ENCODE results near the gene OSBP.

OSBP gene

GRCh38 chr11:59615637-59616395 is at the start of gene OSBP:
OSBP (minus strand) TSS chr11:59615774; CDS start chr11:59615664, 110 bp downstream.
- in situ Hi-C loops (cut with MboI; ENCODE audit: low pct_unique_long_range_greater_than_20kb, low sequenced_read_pairs, unreplicated experiment) = no loop called here
- DNase-seq (ENCODE audit: low spot score) = peak; percentile 99
- TF ChIP-seq CTCF (IDR thresholded peaks at IDR 0.05; ENCODE audit: extremely low read depth, insufficient read depth, missing control alignments) = no peak

- no peak for DNase-seq (ENCODE audit: low spot score)
- TF ChIP-seq CTCF (IDR thresholded peaks at IDR 0.05; ENCODE audit: extremely low read depth, insufficient read depth, missing control alignments) = no peak
- in situ Hi-C loops (cut with MboI; ENCODE audit: low pct_unique_long_range_greater_than_20kb, low sequenced_read_pairs, unreplicated experiment) = no loop called here
These were observed 45.0 kb upstream of the OSBP start for GRCh38 chr11:59660621-59661020.

- DNase-seq (ENCODE audit: low spot score) = no peak
- in situ Hi-C loops (cut with MboI; ENCODE audit: low pct_unique_long_range_greater_than_20kb, low sequenced_read_pairs, unreplicated experiment) = no loop called here
- TF ChIP-seq CTCF (IDR thresholded peaks at IDR 0.05; ENCODE audit: extremely low read depth, insufficient read depth, missing control alignments) = no peak
These were observed 44.4 kb upstream of the OSBP start for GRCh38 chr11:59659981-59660380.

- in situ Hi-C loops (cut with MboI; ENCODE audit: low pct_unique_long_range_greater_than_20kb, low sequenced_read_pairs, unreplicated experiment) = no loop called here
- DNase-seq (ENCODE audit: low spot score) = no peak
- TF ChIP-seq CTCF (IDR thresholded peaks at IDR 0.05; ENCODE audit: extremely low read depth, insufficient read depth, missing control alignments) = no peak
These were observed 42.5 kb upstream of the OSBP start for GRCh38 chr11:59658036-59658435.

- TF ChIP-seq CTCF (IDR thresholded peaks at IDR 0.05; ENCODE audit: extremely low read depth, insufficient read depth, missing control alignments) = no peak
- no peak for DNase-seq (ENCODE audit: low spot score)
- in situ Hi-C loops (cut with MboI; ENCODE audit: low pct_unique_long_range_greater_than_20kb, low sequenced_read_pairs, unreplicated experiment) = no loop called here
These were observed 39.3 kb upstream of the OSBP start for GRCh38 chr11:59654893-59655292.

GRCh38 chr11:59647245-59647980 is 31.8 kb upstream of the OSBP start:
- DNase-seq (ENCODE audit: low spot score) = no peak
- TF ChIP-seq CTCF (IDR thresholded peaks at IDR 0.05; ENCODE audit: extremely low read depth, insufficient read depth, missing control alignments) = no peak
- in situ Hi-C loops (cut with MboI; ENCODE audit: low pct_unique_long_range_greater_than_20kb, low sequenced_read_pairs, unreplicated experiment) = no loop called here
